ENCODE data around the gene NSFL1C. TPM values are rescaled to one million over a fixed set of nuclear protein-coding genes. Genes with fewer than 3 reads are reported as not detected.

The NSFL1C gene
- polyA plus RNA-seq, 1 of the 3 experiments (the other 2 are of a cell fraction): 45.9 TPM

GRCh38 chr20:1448081-1448620 is 18.5 kb downstream of the NSFL1C start:
- WGBS (ENCODE audit: low lambda C conversion rate): 100% methylated on average over 4 of the region's 4 CpGs
- H3K4me2 ChIP-seq: no peak overlapping the region
- no peaks in the 10 kb centered on the region for H3K27me3 ChIP-seq (ENCODE audit: insufficient read depth)
- H3K4me3 ChIP-seq (ENCODE audit: low read depth in 2 of 2, low read length in 1 of 2): no peak overlapping the region
- no peaks in the 10 kb centered on the region for H3F3A ChIP-seq (replicated peaks; ENCODE audit: insufficient read depth)
- H3K4me1 ChIP-seq (ENCODE audit: control insufficient read depth in 1 of 2, insufficient read depth in 2 of 2, low read depth in 1 of 2, low read length in 1 of 2): no peaks in the 10 kb centered on the region
- H2AFZ ChIP-seq (ENCODE audit: low read depth): no peak overlapping the region
- H3K27ac ChIP-seq (ENCODE audit: low read depth in 2 of 2, low read length in 1 of 2): no peak overlapping the region
- H3K79me2 ChIP-seq (ENCODE audit: insufficient read depth): no peaks in the 10 kb centered on the region
- DNase-seq: no peak
- H3K9ac ChIP-seq: no peak overlapping the region
- no peaks in the 10 kb centered on the region for H4K20me1 ChIP-seq (ENCODE audit: insufficient read depth)
- CTCF ChIA-PET: interaction anchor here (1.0 to 4.9 kb wide), 7 partner anchors 10 to 263 kb away, joined by 3 to 24 read pairs (median 4); partner anchors contain the start of gene NSFL1C
- no peaks in the 10 kb centered on the region for H3K9me2 ChIP-seq
- H3K9me3 ChIP-seq: peaks cover 27% of the 10 kb centered on the region
- H3K36me3 ChIP-seq (replicated peaks in 1 of 2; ENCODE audit: control insufficient read depth in 1 of 2, insufficient read depth in 2 of 2, low read length in 1 of 2): peaks cover 95 to 100% of the 10 kb centered on the region in 2 experiments
- TF ChIP-seq TAF1 (IDR thresholded peaks at IDR 0.05; ENCODE audit: borderline replicate concordance, low read depth, low read length): no peak
- no peak for TF ChIP-seq RFX5 (IDR thresholded peaks at IDR 0.05; ENCODE audit: low read length)
- TF ChIP-seq TCF12 (IDR thresholded peaks at IDR 0.05): no peak
- no peak for TF ChIP-seq MEF2A (IDR thresholded peaks at IDR 0.05; ENCODE audit: borderline replicate concordance, low read depth)
- no peak for TF ChIP-seq SMC3 (IDR thresholded peaks at IDR 0.05; ENCODE audit: low read depth, low read length)
- TF ChIP-seq JUND (IDR thresholded peaks at IDR 0.05): no peak
- no peak for TF ChIP-seq ZBTB33 (IDR thresholded peaks at IDR 0.05; ENCODE audit: borderline replicate concordance, low read depth)
- TF ChIP-seq USF2 (IDR thresholded peaks at IDR 0.05; ENCODE audit: borderline replicate concordance, low read depth, low read length): no peak
- TF ChIP-seq MAX (IDR thresholded peaks at IDR 0.05; ENCODE audit: low read depth): no peak
- no peak for TF ChIP-seq CTCF (IDR thresholded peaks at IDR 0.05)
- no peak for TF ChIP-seq USF1 (IDR thresholded peaks at IDR 0.05; ENCODE audit: borderline replicate concordance, low read depth)
- TF ChIP-seq NRF1 (IDR thresholded peaks at IDR 0.05; ENCODE audit: low read depth, low read length): no peak
- no peak for TF ChIP-seq RCOR1 (IDR thresholded peaks at IDR 0.05; ENCODE audit: low read length)
- no peak for TF ChIP-seq SIN3A (IDR thresholded peaks at IDR 0.05; ENCODE audit: borderline replicate concordance, low read depth, low read length)
- TF ChIP-seq MXI1 (IDR thresholded peaks at IDR 0.05; ENCODE audit: low read depth, low read length): no peak
- TF ChIP-seq FOXJ3 (CRISPR knock-in tag; IDR thresholded peaks at IDR 0.05): no peak
- TF ChIP-seq EP300 (IDR thresholded peaks at IDR 0.05; ENCODE audit: borderline replicate concordance in 1 of 2, low read depth in 1 of 2, low read length in 1 of 2): no peak
- TF ChIP-seq POLR2AphosphoS5 (IDR thresholded peaks at IDR 0.05; ENCODE audit: low read depth, low read length): no peak
- no peak for TF ChIP-seq ELF1 (IDR thresholded peaks at IDR 0.05)
- no peak for TF ChIP-seq GATA2 (CRISPR knock-in tag; IDR thresholded peaks at IDR 0.05)
- POLR2A ChIA-PET: no interaction called here
